ENCODE measurements around the gene CCR5AS.

CCR5AS gene

GRCh38 chr3:46393554-46394434 lies 13.1 kb downstream of the CCR5AS start:
- H4K8ac ChIP-seq (ENCODE audit: extremely low read depth, insufficient read depth, low read length) = no peak overlapping the region
- 85% methylated on average over 8 of the region's 8 CpGs; no CpG with 5 or more reads in 1 of the 2 experiments for WGBS, 2 experiments (ENCODE audit: extremely low coverage in 1 of 2, insufficient coverage in 1 of 2, insufficient read length in 1 of 2, insufficient replicate concordance in 2 of 2, low coverage in 1 of 2, low lambda C conversion rate in 2 of 2, missing lambda C conversion rate in 1 of 2)

More at GRCh38 chr3:46393554-46394434, 13.1 kb downstream of the CCR5AS start:
- no peak overlapping the region for H2BK120ac ChIP-seq (replicated peaks; ENCODE audit: low read depth, low read length)
- H3K27ac ChIP-seq (ENCODE audit: low read depth, low read length) = no peak overlapping the region
- H2AFZ ChIP-seq (ENCODE audit: low read length) = no peak overlapping the region
- no peak for DNase-seq (ENCODE audit: low read depth in 1 of 2, low spot score in 2 of 2)
- H3K4me1 ChIP-seq (replicated peaks in 1 of 4; ENCODE audit: control insufficient read depth in 3 of 4, insufficient read depth in 4 of 4, low read length in 3 of 4) = peaks cover 0 to 6% (median under 1%) of the 10 kb centered on the region in 4 experiments; a peak in 1 of 7 replicates
- H3K27me3 ChIP-seq (replicated peaks in 1 of 4; ENCODE audit: control insufficient read depth in 3 of 4, extremely low read depth in 1 of 4, insufficient read depth in 3 of 4, low read length in 3 of 4) = no peaks in the 10 kb centered on the region
- H2BK15ac ChIP-seq (ENCODE audit: low read length) = no peak overlapping the region
- no peak for FAIRE-seq
- H3K23me2 ChIP-seq (ENCODE audit: low read depth, low read length) = no peaks in the 10 kb centered on the region
- H3K18ac ChIP-seq (ENCODE audit: extremely low read depth, low read length) = no peak overlapping the region
- ChIA-PET CTCF (ENCODE audit: partially characterized antibody) (interaction anchor here (0.6 to 1.4 kb wide), 4 partner anchors 33 to 160 kb away, joined by 3 to 4 read pairs (median 4); no protein-coding TSS in a partner anchor), POLR2A (ENCODE audit: partially characterized antibody) (no interaction called here)
- no peaks in the 10 kb centered on the region for H3K79me2 ChIP-seq (ENCODE audit: control insufficient read depth in 1 of 2, insufficient read depth in 2 of 2, low read length in 2 of 2)
- H3K4me3 ChIP-seq (ENCODE audit: extremely low read depth in 1 of 4, insufficient read depth in 2 of 4, low read depth in 3 of 4, low read length in 4 of 4) = no peak overlapping the region
- peak; percentile 83 for TF ChIP-seq CEBPB (IDR thresholded peaks at IDR 0.05; ENCODE audit: low read depth, low read length)
- TF ChIP-seq ATF2 (IDR thresholded peaks at IDR 0.05; ENCODE audit: low read length) = no peak
- peak; percentile 59; the same call in 1 of the 2 replicates for TF ChIP-seq MAX (IDR thresholded peaks at IDR 0.05)
- no peak for TF ChIP-seq RNF2 (IDR thresholded peaks at IDR 0.05; ENCODE audit: borderline replicate concordance, low read depth, low read length, missing control alignments, poor library complexity, severe bottlenecking)
- TF ChIP-seq E2F6 (IDR thresholded peaks at IDR 0.05) = peak; percentile 59; the same call in 1 of the 2 replicates
- H2BK20ac ChIP-seq (ENCODE audit: low read length) = peak overlapping the region; percentile 55; the same call in 1 of the 2 replicates
- no peak overlapping the region for H2BK12ac ChIP-seq (ENCODE audit: low read depth, low read length)
- H2AK5ac ChIP-seq (ENCODE audit: low read depth, low read length) = no peak overlapping the region
- no peak overlapping the region for H3K4me2 ChIP-seq (ENCODE audit: insufficient read depth in 1 of 2, low read depth in 2 of 2, low read length in 2 of 2)
- no peak overlapping the region for H3K4ac ChIP-seq (replicated peaks; ENCODE audit: insufficient read length, low read depth, low read length)
- no peaks in the 10 kb centered on the region for H3K79me1 ChIP-seq (ENCODE audit: low read depth, low read length)
- no peaks in the 10 kb centered on the region for H3K9me3 ChIP-seq (ENCODE audit: insufficient read depth in 2 of 2, low read depth in 1 of 2, low read length in 1 of 2)
- no peak overlapping the region for H3K14ac ChIP-seq (ENCODE audit: insufficient read length)
- H3K56ac ChIP-seq (replicated peaks; ENCODE audit: insufficient read length, low read depth, low read length) = no peak overlapping the region
- no peak overlapping the region for H3K9ac ChIP-seq (replicated peaks in 1 of 4; ENCODE audit: extremely low read depth in 1 of 4, low read depth in 3 of 4, low read length in 3 of 4)
- no peaks in the 10 kb centered on the region for H3K36me3 ChIP-seq (ENCODE audit: control insufficient read depth in 2 of 4, insufficient read depth in 4 of 4, low read length in 3 of 4)
- no peaks in the 10 kb centered on the region for H4K20me1 ChIP-seq (replicated peaks in 1 of 2; ENCODE audit: control insufficient read depth in 1 of 2, insufficient read depth in 2 of 2, low read length in 2 of 2)
- no peak overlapping the region for H4K5ac ChIP-seq (ENCODE audit: insufficient read length, low read depth, low read length)
- H4K91ac ChIP-seq (replicated peaks; ENCODE audit: insufficient read length, low read length) = no peak overlapping the region
- no peak overlapping the region; the same call in 1 of the 2 replicates for H2BK5ac ChIP-seq (ENCODE audit: low read depth, low read length)
- no peak overlapping the region for H3K23ac ChIP-seq (ENCODE audit: insufficient read length)
